Measurements from ENCODE around the gene CENPM. TPM values are rescaled to one million over a fixed set of nuclear protein-coding genes. Genes with fewer than 3 reads are reported as not detected.

The CENPM gene
- polyA plus RNA-seq, 1 of the 3 experiments (the other 2 are of a cell fraction), result 15.6 TPM

DNA sequence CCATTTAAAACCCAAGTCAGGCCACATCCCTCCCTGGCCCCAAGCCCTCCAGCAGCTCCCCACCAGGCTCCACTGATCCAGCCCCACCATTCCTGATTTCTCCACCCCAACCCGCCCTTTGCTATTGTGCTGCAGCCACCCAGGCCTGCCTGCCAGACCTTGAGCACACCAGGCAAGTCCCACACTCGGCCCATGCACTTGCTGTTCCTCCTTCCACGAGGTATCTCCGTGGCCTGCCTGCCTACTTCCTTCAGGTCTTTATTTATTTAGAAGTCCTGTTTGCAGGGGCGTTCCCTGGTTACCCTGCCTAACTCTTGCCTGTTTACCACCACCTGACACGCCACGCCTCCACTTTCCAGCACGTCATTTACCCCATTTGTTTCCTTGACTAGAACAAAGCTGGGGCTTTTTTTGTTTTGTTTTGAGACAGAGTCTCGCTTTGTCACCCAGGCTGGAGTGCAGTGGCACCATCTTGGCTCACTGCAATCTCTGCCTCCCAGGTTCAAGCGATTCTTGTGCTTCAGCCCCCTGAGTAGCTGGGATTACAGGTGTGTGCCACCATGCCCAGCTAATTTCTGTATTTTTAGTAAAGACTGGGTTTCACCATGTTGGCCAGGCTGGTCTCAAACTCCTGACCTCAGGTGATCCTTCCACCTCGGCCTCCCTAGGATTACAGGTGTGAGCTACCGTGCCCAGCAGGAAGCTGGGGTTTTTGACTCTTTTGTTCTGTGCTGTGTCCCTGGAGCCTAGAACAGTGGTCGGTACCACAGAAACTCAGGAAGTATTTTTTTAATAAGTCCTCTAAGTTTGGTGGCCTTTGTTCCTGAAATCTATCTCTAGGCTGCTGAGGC lies 6.7 kb downstream of the CENPM start:
- H3K9me2 ChIP-seq, result no peaks in the 10 kb centered on the region
- CTCF ChIA-PET, result interaction anchor here (0.7 to 3.6 kb wide), 20 partner anchors 10 to 243 kb away, joined by 3 to 46 read pairs (median 4); partner anchors contain the start of gene MEI1
- no peak for DNase-seq
- H3K79me2 ChIP-seq (ENCODE audit: insufficient read depth), result no peaks in the 10 kb centered on the region
- no peaks in the 10 kb centered on the region for H3K36me3 ChIP-seq (replicated peaks in 1 of 2; ENCODE audit: control insufficient read depth in 1 of 2, insufficient read depth in 2 of 2, low read length in 1 of 2)
- no peak overlapping the region for H2AFZ ChIP-seq (ENCODE audit: low read depth)
- H3F3A ChIP-seq (replicated peaks; ENCODE audit: insufficient read depth), result peaks cover 11% of the 10 kb centered on the region
- no peaks in the 10 kb centered on the region for H3K9me3 ChIP-seq
- POLR2A ChIA-PET, result interaction anchor here (1.4 kb wide), 1 partner anchor 243 kb away, joined by 6 read pairs; no protein-coding TSS in a partner anchor
- H3K4me1 ChIP-seq (ENCODE audit: control insufficient read depth in 1 of 2, insufficient read depth in 2 of 2, low read depth in 1 of 2, low read length in 1 of 2), result peaks cover 0 to 5% of the 10 kb centered on the region in 2 experiments; a peak in 1 of 4 replicates
- peak overlapping the region in 1 of 2 experiments; percentile 45; a peak in 2 of 4 replicates for H3K27ac ChIP-seq (ENCODE audit: low read depth in 2 of 2, low read length in 1 of 2)
- 90% methylated on average over 12 of the region's 13 CpGs for WGBS (ENCODE audit: low lambda C conversion rate)
- TF ChIP-seq, protein P1, sequence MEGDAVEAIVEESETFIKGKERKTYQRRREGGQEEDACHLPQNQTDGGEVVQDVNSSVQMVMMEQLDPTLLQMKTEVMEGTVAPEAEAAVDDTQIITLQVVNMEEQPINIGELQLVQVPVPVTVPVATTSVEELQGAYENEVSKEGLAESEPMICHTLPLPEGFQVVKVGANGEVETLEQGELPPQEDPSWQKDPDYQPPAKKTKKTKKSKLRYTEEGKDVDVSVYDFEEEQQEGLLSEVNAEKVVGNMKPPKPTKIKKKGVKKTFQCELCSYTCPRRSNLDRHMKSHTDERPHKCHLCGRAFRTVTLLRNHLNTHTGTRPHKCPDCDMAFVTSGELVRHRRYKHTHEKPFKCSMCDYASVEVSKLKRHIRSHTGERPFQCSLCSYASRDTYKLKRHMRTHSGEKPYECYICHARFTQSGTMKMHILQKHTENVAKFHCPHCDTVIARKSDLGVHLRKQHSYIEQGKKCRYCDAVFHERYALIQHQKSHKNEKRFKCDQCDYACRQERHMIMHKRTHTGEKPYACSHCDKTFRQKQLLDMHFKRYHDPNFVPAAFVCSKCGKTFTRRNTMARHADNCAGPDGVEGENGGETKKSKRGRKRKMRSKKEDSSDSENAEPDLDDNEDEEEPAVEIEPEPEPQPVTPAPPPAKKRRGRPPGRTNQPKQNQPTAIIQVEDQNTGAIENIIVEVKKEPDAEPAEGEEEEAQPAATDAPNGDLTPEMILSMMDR (IDR thresholded peaks at IDR 0.05), result no peak
- TF ChIP-seq, protein P2, sequence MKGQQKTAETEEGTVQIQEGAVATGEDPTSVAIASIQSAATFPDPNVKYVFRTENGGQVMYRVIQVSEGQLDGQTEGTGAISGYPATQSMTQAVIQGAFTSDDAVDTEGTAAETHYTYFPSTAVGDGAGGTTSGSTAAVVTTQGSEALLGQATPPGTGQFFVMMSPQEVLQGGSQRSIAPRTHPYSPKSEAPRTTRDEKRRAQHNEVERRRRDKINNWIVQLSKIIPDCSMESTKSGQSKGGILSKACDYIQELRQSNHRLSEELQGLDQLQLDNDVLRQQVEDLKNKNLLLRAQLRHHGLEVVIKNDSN (IDR thresholded peaks at IDR 0.05; ENCODE audit: borderline replicate concordance, low read depth), result no peak
- TF ChIP-seq FOXJ3 (CRISPR knock-in tag; IDR thresholded peaks at IDR 0.05), result no peak
- TF ChIP-seq, protein P3, sequence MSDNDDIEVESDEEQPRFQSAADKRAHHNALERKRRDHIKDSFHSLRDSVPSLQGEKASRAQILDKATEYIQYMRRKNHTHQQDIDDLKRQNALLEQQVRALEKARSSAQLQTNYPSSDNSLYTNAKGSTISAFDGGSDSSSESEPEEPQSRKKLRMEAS (IDR thresholded peaks at IDR 0.05; ENCODE audit: low read depth), result no peak
- TF ChIP-seq GABPA (IDR thresholded peaks at IDR 0.05; ENCODE audit: low read depth), result no peak
- no peak for TF ChIP-seq POLR2AphosphoS5 (IDR thresholded peaks at IDR 0.05; ENCODE audit: low read depth, low read length)
- TF ChIP-seq FOSL2 (IDR thresholded peaks at IDR 0.05; ENCODE audit: borderline replicate concordance, low read depth), result no peak
- no peak for TF ChIP-seq NFIC (IDR thresholded peaks at IDR 0.05; ENCODE audit: borderline replicate concordance)
- TF ChIP-seq SIN3A (IDR thresholded peaks at IDR 0.05; ENCODE audit: borderline replicate concordance, low read depth, low read length), result no peak
- TF ChIP-seq, protein P4, sequence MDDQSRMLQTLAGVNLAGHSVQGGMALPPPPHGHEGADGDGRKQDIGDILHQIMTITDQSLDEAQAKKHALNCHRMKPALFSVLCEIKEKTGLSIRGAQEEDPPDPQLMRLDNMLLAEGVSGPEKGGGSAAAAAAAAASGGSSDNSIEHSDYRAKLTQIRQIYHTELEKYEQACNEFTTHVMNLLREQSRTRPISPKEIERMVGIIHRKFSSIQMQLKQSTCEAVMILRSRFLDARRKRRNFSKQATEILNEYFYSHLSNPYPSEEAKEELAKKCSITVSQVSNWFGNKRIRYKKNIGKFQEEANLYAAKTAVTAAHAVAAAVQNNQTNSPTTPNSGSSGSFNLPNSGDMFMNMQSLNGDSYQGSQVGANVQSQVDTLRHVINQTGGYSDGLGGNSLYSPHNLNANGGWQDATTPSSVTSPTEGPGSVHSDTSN (IDR thresholded peaks at IDR 0.05), result no peak
- TF ChIP-seq EP300 (IDR thresholded peaks at IDR 0.05; ENCODE audit: borderline replicate concordance in 1 of 2, low read depth in 1 of 2, low read length in 1 of 2), result no peak
- TF ChIP-seq ELF1 (IDR thresholded peaks at IDR 0.05), result no peak
- H4K20me1 ChIP-seq (ENCODE audit: insufficient read depth), result no peaks in the 10 kb centered on the region
- H3K27me3 ChIP-seq (ENCODE audit: insufficient read depth), result no peaks in the 10 kb centered on the region
- H3K9ac ChIP-seq, result no peak overlapping the region
- no peak overlapping the region for H3K4me2 ChIP-seq
- no peak overlapping the region for H3K4me3 ChIP-seq (ENCODE audit: low read depth in 2 of 2, low read length in 1 of 2)

DNA sequence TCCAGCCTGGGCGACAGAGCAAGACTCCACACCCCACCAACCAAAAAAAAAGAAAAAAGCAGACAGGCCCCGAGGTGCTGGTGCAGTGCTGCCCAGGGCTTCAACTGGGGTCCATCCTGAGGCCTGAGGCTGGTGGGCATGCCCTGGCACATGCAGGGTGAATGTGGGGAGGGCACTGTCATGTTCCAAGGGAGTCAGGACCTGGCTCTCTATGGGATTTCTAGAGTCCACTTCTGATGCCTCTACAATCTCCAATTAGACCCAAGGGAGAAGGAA lies 10.1 kb downstream of the CENPM start:
- Histone ChIP-seq H3F3A (replicated peaks; ENCODE audit: insufficient read depth) (peaks cover 11% of the 10 kb centered on the region), H3K79me2 (ENCODE audit: insufficient read depth) (no peaks in the 10 kb centered on the region), H3K9me3 (no peaks in the 10 kb centered on the region), H3K9ac (no peak overlapping the region), H3K36me3 (replicated peaks in 1 of 2; ENCODE audit: control insufficient read depth in 1 of 2, insufficient read depth in 2 of 2, low read length in 1 of 2) (no peaks in the 10 kb centered on the region), H3K27me3 (ENCODE audit: insufficient read depth) (no peaks in the 10 kb centered on the region), H3K9me2 (no peaks in the 10 kb centered on the region), H4K20me1 (ENCODE audit: insufficient read depth) (no peaks in the 10 kb centered on the region), H3K4me1 (ENCODE audit: control insufficient read depth in 1 of 2, insufficient read depth in 2 of 2, low read depth in 1 of 2, low read length in 1 of 2) (peaks cover 0 to 5% of the 10 kb centered on the region in 2 experiments; a peak in 1 of 4 replicates), H2AFZ (ENCODE audit: low read depth) (no peak overlapping the region), H3K4me3 (ENCODE audit: low read depth in 2 of 2, low read length in 1 of 2) (no peak overlapping the region), H3K27ac (ENCODE audit: low read depth in 2 of 2, low read length in 1 of 2) (no peak overlapping the region), H3K4me2 (no peak overlapping the region)
- no CpG with 5 or more reads among the region's 2 CpGs for WGBS (ENCODE audit: low lambda C conversion rate)
- TF ChIP-seq, protein P3 (IDR thresholded peaks at IDR 0.05; ENCODE audit: low read depth), result no peak
- no peak for TF ChIP-seq RAD21 (IDR thresholded peaks at IDR 0.05; ENCODE audit: low read length)
- no peak for TF ChIP-seq CHD2 (IDR thresholded peaks at IDR 0.05; ENCODE audit: low read length, partially characterized antibody)
- no peak for TF ChIP-seq FOXJ3 (CRISPR knock-in tag; IDR thresholded peaks at IDR 0.05)
- TF ChIP-seq, protein P4 (IDR thresholded peaks at IDR 0.05), result no peak
- TF ChIP-seq SMC3 (IDR thresholded peaks at IDR 0.05; ENCODE audit: low read depth, low read length), result no peak
- no peak for TF ChIP-seq TAF1 (IDR thresholded peaks at IDR 0.05; ENCODE audit: borderline replicate concordance, low read depth, low read length)
- no peak for DNase-seq
- ChIA-PET CTCF (interaction anchor here (1.3 to 1.6 kb wide), 2 partner anchors 115 to 240 kb away, joined by 6 read pairs; no protein-coding TSS in a partner anchor), POLR2A (no interaction called here)
